NCI-H460 (cell line): ENCODE measurements around the gene KANSL3. TPM values are rescaled to one million over a fixed set of nuclear protein-coding genes. Genes with fewer than 3 reads are reported as not detected.
"Not testable (repeated sequence)": the region's sequence is repeated elsewhere in the genome, so short reads cannot be mapped to it uniquely, and the experiment has no call there.

Experiments
- DNase-seq: peaks from one replicate; pipeline ENCODE4 v3.0.0-alpha.2; 2016; ENCODE audit warnings: low read depth; ENCODE audit errors: extremely low read depth
- total RNA-seq: library from RNA; depleted of rRNA; stranded (reverse); fragments of >200 nt; shearing (Covaris generic); gene quantifications from 2 replicates; pipeline ENCODE4 v1.2.3, GENCODE V29; 2014

Gene KANSL3
- total RNA-seq, 1 experiment from 2014 or later, result 30.5 TPM

DNA sequence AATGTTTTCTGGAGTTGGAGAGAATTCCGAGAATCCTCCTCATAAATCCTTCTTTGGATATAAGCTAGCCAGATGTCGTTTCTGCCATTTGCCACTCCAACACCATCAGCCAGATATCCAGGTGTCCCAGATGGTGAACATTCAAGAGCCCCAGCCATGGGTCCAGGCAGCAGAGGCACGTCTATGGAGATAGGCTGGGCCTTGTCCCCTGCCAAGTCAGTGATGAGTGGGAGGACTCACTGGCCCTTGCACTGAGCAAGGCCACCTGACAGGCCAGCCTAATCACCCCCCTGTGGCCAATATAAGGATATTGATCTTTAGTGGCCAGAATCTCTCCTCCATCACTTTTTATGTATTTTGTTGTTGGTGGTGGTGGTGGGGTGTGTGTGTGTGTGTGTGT is 73.5 kb downstream of the KANSL3 start:
- no peak for DNase-seq

DNA sequence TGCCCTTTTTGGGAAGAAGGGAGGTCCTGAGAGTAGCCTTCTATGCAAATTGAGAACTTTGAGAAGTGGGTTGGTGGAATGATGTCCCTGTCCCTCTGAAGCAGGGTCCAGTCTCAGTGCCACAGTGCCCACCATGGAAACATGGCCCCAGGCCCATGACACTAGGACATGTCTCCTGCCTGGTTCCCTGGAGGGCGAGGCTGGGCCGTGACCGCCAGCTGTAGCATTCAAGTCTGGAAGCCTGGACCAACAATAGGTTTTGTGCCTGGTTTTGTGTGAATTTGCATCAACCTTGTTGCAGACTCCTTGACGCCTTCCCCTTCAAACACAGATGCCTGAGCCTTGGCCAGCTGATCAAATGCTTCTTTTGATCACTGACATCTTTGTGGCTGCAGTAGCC is 74.1 kb downstream of the KANSL3 start:
- no peak for DNase-seq

DNA sequence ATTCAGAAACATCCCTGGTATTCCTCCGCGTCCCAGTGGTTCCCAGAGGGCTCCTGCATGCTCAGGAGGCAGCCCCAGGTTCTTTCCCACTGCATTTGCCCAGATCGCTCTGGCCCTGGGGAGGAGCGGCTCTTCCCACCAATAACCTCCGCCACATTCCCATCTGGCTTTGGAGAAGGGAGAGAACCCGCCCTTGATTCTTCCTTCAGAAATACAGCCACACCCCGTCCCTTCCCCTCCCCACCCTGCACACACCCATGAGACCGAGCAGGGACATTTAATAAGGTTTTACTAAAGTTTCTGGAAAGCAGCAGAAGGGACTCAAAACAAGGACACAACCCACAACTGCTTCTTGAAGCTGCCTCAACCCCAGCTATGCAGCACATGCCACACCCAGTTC is 79.6 kb downstream of the KANSL3 start:
- no peak for DNase-seq

DNA sequence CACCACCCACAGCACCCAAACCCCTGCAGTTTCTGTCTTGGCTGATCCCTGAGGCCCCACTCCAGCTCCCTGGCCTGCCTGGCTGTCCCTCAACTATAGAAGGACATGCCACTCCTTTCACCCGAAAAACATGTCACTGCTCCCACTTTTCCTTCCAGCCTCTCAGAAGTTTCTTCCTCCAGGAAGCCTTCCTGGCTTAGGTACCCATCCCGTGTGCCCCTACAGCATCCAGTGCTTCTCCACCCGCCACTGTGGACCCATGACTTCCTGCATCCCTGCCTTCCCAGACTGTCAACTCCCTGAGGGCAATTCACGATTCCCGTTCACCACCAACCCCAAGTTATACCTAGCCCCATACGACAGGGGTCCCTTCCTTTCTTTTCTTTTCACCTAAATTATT is 80.1 kb downstream of the KANSL3 start:
- DNase-seq, result no peak

DNA sequence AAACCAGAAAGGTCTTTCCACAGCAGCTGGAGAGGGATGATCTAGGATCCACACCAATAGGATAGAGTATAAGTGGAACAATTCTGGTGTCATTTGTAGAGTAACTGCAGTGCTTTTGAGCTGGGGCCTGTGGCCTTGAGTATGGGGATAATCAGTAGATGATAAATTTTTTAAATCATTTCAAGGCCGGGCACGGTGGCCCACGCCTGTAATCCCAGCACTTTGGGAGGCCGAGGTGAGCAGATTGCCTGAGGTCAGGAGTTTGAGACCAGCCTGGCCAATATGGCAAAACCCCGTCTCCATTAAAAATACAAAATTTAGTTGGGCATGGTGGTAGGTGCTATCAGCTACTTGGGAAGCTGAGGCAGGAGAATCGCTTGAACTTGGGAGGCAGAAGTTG is 80.7 kb downstream of the KANSL3 start:
- DNase-seq, result not testable (repeated sequence)

DNA sequence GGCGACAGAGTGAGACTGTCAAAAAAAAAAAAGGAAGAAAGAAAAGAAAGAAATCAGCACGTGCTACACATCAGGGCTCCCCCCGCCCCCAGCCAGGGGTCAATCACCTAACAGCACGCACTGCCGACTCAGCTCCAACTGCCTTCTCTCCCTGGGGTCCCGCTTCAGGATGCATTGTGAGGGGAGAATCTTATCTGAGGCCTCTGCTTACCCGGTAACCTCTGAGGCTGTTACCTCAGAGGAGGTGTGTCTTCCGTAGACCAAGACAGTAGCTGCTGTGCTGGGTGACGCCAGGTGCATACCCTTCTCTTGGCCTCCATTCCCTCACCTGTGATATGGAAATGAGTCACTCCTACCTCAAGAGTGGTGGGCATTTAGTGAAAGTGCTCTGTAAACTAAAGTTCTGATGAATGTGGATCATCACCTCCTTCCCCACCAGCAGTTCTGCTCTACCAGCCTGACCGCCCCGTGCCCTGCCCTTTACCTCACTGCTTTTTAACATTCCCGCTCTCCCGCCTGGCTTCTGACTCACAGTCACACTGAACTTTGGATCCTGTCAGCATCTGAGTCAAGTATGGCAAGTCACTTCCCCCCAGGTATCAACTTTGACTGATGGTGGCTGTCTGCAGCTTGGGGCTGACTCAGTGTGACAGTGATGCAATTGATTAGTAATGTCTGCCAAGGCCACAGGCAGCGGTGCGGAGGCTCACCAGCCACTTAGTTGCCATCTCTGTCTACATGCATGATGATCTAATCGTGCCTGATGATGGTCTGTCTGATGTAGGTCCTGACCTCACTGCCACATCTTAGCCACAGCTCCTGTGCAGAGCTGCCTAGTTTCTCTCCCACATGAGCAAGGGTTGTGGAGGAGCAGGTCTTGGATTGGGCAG is 81.4 kb downstream of the KANSL3 start:
- peak; percentile 71 for DNase-seq

DNA sequence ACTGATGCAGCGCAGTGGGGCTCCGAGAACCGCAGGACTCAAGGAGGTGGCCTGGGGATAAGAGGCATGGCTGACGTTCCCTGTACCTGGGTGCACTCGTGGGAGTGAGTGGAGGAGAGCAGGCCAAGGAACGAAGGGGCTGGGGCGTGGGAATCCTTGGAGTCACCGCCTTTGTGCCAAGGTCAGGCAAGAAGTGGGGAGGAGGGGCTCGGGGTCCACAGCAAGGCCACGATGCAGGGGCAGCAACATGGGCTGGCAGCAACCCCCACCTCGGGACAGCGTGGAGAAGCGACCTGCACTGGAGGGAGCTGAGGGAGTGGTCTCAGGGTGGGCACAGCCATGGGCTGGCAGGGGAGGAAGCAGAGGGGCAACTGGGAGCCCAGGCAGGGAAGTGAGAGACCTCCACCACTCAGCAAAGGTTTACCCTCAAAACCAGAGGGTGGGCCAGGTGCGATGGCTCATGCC is 82.9 kb downstream of the KANSL3 start:
- DNase-seq, result no peak

DNA sequence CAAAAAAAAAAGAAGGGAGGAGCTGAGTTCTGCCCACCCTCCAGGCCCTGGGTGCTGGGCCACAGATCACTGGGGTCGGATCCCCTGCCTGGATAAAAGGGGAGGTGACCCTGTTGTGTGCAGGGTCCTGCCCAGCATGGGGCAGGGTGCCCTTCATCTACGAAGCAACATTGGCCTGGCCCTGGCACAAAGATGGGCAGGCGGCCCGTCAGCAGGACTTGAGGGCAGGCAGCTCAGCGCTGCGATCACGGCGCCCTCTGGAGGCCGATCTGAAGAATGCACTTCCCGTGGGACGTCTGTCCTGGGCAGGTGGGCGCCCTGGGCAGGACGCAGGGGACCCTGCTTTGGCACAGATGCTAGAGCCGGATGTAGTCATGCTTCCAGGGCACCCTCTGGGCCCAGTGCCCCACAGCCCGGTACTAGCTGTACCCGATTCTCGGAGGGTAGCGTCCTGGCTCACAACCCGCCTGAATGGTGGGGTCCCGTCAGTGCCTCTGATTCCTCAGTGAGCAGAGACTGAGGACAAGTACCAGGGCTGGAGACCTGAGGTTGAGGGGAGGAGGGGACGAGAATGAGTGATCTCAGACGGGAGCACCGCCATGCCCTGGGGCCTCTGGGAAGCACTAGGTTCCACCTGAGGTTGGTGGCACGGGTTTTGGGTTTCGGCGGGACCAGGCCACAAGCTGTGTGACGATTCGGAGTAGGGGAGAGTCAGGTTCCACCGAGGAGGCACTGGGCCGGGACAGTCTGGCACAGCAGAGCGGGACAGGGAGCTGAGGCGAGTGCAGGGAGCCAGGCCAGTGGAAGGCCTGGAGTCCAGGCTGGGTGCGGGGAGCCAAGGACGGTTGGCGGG is 83.6 kb downstream of the KANSL3 start:
- DNase-seq, result peak; percentile 46

DNA sequence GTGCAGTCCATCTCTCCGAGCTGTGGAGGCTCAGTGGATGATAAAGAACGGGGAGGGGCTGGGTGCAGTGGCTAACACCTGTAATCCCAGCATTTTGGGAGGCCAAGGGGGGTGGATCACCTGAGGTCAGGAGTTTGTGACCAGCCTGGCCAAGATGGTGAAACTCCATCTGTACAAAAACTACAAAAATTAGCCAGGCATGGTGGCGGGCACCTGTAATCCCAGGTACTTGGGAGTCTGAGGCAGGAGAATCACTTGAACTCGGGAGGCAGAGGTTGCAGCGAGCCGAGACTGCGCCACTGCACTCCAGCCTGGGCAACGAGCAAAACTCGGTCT is 84.2 kb downstream of the KANSL3 start:
- DNase-seq, result not testable (repeated sequence)

DNA sequence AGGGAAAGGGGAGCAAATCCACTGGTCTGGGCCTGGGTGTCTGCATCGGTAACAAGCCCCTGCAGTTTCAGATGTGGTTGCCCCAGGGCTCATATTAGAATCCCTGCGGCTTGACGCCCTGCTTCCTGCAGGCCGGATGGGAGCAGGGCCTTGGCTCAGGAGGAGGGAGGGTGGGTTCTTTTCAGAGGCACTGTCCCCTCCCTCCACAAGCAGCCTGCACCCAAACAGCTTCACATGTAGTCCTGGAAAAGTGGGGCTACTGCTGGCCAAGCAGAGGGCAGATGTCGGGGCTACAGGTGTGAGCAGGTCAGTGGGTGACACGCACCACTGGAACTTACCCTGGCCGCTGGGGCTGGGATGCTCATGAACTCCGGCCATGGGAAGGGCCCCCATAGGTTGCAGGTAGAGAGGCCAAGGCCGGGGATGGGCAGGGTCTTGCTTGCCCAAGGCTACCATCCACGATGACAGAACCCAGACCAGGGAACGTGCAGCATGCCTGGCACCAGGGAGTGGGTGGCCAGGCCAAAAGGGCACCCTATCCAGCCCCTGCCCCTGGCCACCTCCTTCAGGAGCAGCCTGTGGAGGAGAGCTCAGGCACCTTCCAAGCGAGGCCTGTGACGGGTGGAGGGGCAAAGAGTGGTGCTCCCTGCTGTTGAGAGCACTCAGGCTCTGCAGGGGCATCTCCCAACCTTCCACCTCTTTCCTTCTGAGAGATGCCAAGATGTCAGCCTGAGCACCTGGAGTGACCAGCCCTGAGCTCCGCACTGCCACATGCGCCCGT is 84.7 kb downstream of the KANSL3 start:
- DNase-seq, result no peak

DNA sequence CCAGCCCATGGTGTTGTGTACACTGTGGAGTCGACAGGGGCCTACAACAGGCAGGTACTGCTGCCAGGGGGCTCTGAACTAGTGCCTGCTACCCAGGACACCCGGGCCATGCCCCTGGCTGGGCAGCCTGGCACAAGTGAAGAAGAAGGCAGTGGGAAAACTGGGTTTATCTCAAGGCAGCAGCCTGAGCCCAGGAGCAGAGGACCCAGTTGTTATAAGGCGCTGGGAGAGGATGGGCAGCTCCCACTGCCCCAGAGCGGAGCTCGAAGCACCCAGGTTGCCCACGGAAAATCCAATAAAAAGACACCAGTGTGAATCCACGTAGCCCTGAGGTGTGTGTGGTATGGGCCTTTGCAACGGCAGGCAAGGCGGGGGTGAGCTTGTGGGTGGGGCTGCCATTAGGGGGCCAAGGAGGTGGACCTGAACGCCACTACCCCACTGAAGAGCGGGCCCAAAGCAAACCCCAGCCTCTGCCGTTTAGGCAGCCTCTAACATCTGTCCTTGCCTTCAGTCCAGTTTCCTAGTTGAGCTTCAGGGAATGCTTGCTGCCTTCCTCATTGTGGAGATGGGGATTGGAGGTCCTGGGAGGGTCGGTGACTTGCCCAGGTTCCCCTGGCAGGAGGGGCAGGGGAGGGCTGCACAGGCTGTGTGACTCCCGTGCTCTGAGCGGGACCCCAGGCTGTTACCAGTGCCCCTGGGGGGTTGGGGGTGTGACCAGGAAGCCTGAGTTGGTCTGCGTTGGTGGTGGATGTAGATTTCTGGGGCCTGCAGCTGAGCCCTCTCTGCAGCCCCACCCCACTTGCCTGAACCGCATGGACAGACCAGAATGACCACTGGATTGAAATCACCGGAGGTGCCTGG is 85.6 kb downstream of the KANSL3 start:
- no peak for DNase-seq

DNA sequence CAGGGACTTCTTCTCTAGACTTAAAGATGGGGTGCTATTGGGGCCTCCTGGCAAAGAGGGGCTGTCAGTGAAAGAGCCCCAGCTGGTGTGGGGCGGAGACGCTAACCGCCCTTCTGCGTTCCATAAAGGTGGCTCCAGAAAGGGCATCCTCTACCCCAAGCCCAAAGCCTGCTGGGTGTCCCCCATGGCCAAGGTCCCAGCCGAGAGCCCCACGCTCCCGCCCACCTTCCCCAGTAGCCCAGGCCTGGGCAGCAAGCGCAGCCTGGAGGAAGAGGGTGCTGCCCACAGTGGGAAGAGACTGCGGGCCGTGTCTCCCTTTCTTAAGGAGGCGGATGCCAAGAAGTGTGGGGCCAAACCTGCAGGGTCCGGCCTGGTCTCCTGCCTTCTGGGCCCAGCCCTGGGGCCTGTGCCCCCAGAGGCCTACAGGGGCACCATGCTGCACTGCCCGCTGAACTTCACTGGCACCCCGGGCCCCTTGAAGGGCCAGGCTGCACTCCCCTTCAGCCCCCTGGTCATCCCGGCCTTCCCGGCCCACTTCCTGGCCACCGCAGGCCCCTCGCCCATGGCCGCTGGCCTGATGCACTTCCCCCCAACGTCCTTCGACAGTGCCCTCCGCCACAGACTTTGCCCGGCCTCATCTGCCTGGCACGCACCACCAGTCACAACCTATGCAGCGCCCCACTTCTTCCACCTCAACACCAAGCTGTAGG is 86.4 kb downstream of the KANSL3 start:
- no peak for DNase-seq

DNA sequence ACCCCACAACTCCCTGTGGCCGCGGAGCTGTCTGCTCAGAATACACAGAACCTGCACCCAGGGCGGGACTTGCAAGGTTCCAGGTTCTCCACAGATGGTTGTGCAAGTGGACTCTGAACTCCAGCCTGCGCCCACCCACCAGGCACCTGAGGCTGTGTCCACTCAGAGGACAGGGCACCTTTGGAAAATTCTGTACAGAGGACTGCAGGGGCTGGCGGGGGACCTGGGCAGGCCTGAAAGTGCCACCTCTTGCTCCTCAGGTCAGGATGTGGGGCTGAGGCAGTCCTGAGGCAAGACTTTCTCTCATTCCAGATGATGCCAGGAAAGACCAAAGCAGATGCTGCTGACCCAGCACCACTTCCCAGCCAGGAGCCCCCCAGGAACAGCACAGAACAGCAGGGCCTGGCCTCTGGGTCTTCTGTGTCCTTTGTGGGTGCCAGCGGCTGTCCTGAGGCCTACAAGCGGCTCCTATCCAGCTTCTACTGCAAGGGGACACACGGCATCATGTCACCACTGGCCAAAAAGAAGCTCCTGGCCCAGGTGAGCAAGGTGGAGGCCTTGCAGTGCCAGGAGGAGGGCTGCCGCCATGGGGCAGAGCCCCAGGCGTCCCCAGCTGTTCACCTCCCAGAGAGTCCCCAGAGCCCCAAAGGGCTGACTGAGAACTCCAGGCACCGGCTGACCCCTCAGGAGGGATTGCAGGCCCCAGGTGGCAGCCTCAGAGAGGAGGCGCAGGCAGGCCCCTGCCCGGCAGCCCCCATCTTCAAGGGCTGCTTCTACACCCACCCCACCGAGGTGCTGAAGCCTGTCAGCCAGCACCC is 87.1 kb downstream of the KANSL3 start:
- no peak for DNase-seq

DNA sequence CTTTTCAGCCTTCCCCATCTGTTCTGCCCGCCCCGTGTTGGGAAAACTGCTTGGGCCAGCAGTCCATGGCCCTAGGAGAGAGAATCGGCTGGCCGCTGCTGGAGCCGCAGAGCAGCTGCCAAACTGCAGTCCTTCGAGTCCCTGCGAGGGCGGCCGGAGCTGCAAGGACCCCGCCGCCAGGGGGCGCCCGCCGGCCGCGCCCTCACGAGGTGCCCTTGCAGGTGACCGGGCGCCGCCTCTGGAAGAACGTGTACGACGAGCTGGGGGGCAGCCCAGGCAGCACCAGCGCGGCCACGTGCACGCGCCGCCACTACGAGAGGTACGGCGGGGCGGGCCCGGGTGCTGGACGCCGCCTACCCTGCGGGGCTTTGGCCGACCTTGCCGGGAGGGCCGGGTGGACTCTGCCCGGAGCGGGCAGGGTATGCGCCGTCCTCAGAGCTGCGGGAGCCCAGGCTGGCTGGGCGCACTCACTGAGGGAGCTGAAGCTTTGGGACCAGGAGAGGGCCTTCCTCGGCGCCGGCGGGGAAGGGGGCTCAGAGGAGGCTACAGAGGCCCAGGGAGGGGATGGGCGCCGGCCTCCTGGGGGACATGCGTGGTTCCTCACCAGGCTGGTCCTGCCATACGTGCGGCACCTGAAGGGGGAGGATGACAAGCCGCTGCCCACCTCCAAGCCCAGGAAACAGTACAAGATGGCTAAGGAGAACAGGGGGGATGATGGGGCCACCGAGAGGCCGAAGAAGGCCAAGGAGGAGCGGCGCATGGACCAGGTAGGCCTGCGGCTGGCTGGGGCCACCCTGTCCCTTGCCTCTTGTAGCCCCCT is 87.9 kb downstream of the KANSL3 start:
- peak; percentile 35 for DNase-seq

DNA sequence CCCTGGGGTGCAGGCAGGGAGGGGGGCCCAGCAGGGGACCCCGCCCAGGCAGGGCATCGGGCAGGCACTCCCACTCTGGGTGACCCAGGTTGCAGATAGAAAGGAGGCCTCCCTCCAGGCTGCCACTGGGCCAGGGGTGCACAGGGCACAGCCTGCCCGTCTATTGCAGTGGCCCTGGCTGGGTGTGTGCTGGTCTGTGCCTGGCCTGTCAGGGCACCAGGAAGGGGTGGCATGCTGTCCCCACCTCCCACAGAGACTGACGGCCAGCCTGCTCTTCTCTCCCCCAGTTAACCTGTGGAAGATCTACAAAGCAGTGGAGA is 88.7 kb downstream of the KANSL3 start:
- DNase-seq, result no peak

DNA sequence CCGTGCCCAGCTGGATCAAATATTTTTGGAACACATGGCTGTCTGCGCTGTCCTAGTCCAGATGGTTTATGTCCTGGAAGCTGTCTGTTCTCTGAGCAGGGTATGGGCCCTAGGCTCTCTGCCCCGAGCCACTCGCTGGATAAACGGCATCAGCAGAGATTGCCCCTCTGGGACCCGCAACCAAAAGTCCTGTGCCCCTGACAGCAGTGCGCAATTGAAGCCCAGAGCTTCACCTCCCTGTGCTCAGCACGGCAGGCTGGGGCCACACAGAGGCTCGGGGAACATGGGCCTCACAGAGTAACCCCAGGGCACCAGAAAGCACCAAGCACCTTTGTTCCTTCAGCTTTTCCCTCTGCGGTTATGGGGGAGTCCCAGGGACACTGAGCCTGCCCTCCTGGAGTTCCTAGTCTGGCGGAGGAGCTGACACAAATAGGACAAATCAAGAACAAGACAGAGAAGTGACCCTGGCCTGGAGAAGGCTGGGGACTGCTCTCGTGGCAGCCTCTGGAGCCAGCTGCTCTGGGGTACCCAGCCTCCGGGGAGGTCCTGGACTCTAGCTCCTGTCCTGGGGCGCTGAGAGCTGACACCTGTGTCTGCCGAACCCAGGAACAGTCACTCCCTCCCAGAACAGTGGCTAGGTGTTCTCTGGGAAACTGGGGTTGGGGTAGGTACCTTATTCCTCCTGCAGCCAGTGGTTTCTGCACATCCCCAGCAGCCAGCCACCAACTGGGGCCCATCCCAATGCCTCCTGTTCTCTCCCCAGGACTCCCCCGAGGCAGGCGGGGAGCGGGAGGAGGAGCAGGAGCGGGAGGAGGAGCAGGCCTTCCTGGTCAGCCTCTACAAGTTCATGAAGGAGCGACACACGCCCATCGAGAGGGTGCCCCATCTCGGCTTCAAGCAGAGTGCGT is 89.3 kb downstream of the KANSL3 start:
- no peak for DNase-seq

DNA sequence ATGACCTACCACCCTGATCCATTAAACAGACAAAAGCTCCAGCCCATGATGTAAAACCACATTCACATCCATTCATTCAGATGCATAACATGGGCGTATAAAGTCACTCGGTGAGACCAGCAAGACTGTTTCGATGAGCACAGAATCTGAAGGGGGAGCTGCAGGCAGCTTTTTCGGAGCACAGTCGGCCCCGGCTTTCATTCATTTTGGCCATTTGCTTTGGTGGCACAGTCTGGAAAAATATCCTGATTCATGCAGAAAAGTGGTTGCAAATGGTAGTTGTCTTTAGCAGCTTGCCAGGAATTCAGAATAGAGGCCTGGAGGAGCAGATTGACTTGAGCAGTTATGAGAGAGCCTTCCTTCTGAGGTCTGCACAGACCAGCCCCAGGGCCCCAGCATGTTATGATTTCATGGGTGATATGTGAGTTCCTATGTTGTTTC is 90.4 kb downstream of the KANSL3 start:
- no peak for DNase-seq
